HT-29 (cell line): ENCODE measurements around the gene VPS8. TPM values are rescaled to one million over a fixed set of nuclear protein-coding genes. Genes with fewer than 3 reads are reported as not detected.
"Not testable (repeated sequence)": the region's sequence is repeated elsewhere in the genome, so short reads cannot be mapped to it uniquely, and the experiment has no call there.

ENCODE experiments used
- DNase-seq: peaks from one replicate; pipeline ENCODE4 v3.0.0-alpha.2; 2015; ENCODE audit warnings: low spot score
- total RNA-seq: library from RNA; depleted of rRNA; stranded (reverse); fragments of >200 nt; shearing (Covaris generic); gene quantifications from 2 replicates; pipeline ENCODE4 v1.2.3, GENCODE V29; 2014

VPS8 gene
- total RNA-seq, 1 experiment from 2014 or later = 11.7 TPM

- DNase-seq = no peak
Measured at GRCh38 chr3:184864000-184864399, 52.0 kb downstream of the VPS8 start.

- DNase-seq = no peak
Measured at GRCh38 chr3:184868477-184868876, 56.5 kb downstream of the VPS8 start.

GRCh38 chr3:184872200-184872599, 60.2 kb downstream of the VPS8 start:
- DNase-seq = no peak

DNA sequence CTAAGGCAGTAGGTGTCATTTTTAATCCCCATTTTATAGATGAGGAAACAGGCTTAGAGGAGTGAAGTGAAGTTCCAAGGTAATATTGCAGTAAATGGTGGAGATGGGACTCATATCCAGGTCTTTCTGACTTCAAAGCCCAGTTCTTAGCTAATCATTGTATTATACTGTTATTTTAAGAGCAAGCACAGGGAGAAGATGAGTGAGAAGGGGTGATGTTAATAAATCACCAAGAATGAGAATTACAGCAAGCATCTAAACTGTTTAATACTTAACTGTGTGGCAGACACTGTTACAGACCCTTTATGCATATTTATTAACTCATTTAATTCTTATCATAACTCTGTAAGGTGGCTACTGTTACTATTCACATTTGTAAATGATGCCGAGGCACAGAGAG, 61.2 kb downstream of the VPS8 start:
- DNase-seq = no peak

DNA sequence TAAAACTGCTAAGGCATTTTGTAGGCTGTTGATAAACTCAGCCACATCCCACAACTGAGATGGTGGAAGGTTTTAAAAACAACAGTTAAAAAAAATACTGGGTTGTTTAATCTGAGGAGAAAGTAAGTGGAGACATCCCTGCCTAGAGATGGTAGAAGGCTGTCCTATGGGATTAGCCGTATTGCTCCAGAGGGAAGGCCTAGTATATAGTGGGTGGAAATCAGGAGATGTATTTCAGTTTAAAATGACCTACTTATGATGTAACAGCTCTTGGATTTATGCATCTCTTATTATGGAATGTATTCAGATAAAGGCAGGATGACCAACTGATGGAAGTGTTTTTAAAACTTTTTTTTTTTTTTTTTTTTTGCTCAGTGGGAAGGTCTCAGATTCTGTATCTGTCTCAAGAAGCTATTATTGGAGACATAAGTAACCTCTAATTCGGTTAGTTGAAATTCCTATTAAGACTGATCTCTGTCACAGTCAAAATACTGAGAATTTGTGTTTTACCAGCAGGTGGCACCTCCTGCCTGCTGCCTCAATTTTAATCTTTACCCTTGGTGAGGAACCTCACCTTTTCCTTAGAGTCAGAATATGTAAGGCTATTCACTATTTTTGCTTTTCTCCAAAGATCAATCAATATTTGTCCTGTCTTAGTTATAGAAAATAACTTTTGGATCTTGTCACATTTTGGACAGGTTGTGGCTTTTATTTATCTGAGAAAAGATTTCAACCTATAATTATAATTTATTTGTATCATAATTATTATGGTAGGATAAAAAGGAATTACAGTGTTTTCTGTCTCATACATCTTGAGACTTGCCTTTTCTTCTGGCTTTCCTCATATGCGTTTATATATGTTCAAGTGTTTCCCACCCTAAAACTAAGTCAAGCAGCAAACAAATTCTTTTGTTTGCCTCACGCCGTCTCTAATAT, 63.0 kb downstream of the VPS8 start:
- DNase-seq = peak; percentile 61

GRCh38 chr3:184880276-184881019, 68.5 kb downstream of the VPS8 start:
- no peak for DNase-seq

DNA sequence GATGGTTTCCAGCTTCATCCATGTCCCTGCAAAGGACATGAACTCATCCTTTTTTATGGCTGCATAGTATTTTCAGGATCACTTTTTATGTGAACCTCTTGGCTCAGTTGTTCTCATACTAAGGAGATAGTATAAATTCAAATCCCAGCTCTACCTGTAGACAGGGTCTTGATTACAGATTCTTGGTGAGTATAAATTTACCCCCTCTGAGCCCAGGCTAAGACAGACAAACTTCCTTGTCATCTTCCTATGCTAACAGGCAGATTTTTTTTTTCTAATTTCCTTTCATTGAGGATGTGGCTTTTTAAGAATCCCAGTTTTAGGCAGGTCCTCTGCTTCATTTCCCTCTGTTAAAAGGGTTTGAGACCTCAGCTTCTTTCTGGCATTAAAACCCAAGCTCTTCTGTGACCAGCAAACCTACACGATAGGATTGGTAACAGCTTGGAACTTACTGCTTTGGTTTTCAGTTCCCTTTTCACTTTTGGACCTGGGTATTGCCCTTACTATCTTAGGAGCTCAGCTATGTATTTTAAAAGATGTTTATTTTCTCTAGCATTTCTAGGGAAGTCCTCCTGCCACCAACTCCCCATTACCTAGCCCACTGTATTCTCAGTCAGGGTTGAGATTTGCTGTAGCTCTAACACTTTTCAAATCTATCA, 72.5 kb downstream of the VPS8 start:
- DNase-seq = no peak

DNA sequence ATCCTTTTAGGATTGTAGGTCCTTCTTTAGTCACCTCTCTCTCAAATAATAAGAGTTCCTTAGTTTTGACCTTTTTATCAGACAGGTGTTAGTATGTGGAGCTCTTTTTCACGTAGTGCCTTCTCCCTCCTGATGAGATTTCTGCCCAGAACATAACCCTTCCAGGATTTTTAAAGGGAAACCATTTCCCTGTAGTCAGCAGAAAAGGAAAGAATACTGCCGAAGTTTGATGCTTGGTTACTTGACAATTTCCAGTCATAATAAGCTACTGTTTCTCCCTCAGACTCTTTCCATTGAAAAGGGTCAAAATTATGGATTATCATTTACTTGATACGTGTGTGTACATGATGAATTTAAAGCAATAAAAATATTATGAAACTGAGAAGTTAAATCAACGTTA, 73.1 kb downstream of the VPS8 start:
- no peak for DNase-seq

- no peak for DNase-seq
Measured at GRCh38 chr3:184887574-184887973, 75.6 kb downstream of the VPS8 start.

DNA sequence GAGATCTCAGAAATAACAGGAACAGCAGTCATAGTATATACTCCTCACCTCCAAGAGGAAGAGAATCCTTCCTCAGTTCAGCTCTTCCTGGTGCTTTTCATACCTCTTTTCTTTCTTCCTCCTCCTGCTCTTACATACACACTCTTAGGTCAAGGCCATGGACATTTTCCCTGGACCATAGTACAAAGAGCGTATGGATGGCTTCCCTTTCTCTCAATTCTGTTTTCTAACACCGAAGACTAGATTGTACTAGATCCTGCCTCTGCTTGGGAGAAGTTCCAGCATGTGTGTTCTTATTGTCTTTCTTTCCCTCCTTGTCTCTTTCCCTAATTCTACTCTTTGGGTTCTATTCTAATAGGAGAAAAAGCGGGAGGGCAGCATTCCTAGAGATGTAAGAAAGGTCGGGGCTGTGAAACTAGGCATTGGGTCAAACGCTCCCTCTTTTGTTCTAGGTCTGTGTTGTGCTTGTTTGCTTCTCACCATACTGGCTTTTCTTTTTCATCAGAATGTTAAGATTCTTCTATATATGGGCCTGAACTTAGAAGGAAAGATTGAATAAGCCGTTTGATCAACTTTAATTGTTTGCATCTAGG, 77.4 kb downstream of the VPS8 start:
- DNase-seq = peak; percentile 16

DNA sequence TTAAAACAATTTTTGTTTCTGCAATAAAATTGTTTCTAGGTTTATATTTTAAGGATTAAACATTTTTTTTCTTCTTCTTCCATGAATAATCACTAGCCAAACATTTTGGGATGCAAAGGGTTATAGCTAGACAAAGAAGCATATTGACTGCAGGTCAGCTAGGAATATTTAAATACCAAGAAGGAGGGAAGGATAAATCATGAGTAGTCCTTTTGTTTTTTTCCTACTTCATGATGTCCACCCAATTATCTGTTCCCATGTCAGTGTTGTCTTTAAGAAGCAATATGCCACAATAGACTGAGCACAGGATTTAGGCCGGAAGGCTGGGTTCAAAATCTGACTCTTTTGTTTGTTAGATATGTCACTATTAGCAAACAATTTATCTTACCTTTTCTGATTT, 82.1 kb downstream of the VPS8 start:
- DNase-seq = no peak

DNA sequence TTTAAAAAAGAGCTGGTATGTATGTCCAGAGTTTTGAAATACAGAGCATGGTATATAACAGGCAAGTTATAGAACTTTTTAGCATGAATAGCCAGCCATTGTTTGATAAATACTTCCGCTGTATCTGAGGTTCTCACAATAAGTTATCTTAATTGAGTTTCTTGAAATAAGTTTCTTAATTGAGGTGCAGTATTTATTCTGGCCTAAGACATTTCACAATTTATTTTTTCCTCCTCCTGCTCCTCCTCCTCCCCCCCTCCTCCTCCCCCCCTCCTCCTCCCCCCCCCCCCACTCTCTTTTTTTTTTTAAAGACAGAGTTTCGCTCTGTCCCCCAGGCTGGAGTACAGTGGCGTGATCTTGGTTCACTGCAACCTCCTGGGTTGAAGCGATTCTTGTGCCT, 83.4 kb downstream of the VPS8 start:
- DNase-seq = no peak

- no peak for DNase-seq
Measured at GRCh38 chr3:184896336-184896735, 84.4 kb downstream of the VPS8 start.

DNA sequence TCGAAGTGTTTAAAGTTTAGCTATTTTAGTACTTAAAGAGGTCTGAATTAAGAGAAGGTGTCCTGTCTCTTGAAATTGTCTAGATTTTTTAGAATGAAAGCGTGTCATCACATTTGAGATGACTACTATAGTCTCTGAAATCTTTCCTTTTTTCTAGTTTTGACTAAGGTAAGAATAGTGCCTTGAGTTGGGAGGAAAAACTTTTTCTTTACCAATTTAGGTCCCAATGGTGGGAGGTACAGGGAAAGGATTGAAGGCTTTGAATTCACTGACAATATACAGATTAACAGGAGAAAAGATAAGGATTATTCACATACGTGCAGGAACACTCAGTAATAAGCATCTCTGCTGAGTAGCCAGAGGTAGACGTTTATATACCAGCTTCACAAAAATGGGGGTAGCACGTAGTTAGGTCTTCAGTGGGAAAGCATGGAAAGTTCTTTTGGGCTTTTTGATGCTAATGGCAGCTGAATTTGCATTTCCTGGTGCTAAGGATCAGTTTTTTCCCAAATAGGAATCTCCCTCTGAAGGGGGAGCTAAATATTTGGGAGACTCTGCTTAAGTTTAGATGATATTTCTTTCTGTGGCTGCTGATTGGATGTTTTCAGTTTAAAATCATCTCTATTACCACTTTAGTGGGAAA, 88.1 kb downstream of the VPS8 start:
- DNase-seq = no peak

- DNase-seq = not testable (repeated sequence)
Measured at GRCh38 chr3:184907031-184907430, 95.1 kb downstream of the VPS8 start.

- no peak for DNase-seq
Measured at GRCh38 chr3:184907681-184908649, 96.0 kb downstream of the VPS8 start.

DNA sequence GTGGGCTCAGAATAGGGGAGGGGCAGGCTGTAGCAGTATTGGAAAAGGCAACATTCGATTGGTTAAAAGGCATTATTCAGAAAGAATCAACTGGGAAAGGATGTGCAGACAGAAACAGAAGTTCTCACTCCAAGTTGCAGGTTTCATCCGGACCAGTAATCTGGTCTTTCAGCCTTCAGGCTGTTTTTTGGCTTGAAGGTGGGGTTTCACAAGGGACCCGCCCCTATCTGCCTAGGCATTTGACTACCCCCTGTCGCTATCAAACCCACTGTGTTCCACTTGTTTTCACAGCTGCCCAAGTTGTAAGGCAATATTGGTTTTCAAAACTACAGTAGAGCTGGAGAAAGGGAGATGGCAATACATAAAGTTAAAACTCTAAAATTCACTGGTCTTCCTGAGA, 96.9 kb downstream of the VPS8 start:
- DNase-seq = no peak

- DNase-seq = peak; percentile 14
Measured at GRCh38 chr3:184910664-184911063, 98.7 kb downstream of the VPS8 start.

- no peak for DNase-seq
Measured at GRCh38 chr3:184911570-184911969, 99.6 kb downstream of the VPS8 start.

DNA sequence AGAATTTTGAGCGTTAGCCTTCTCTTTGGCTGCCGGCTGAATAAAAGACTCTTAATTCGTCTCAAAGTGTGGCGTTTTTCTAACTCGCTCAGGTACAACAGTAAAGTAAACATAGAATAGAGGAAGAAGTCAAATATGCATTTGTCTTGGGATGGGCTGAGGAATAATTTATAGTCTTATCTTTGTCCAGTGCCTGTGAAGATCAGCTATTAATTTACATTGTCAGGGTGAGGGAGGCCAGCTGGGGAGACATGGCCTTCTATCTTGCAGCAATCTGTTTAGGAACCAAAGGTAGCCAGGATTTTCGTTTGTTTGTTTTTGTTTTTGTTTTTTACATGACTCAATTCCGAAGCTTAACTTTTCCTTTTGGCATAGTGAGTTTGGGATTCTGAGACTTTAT, 100.2 kb downstream of the VPS8 start:
- DNase-seq = no peak
